SK-N-DZ (cell line): ENCODE data around the gene PPP2R5E.

Experiments
- DNase-seq: peaks from one replicate; pipeline ENCODE4 v3.0.0-alpha.2; 2015; ENCODE audit warnings: low spot score

The PPP2R5E gene

GRCh38 chr14:63472986-63473788 is 70.0 kb downstream of the PPP2R5E start:
- no peak for DNase-seq

DNA sequence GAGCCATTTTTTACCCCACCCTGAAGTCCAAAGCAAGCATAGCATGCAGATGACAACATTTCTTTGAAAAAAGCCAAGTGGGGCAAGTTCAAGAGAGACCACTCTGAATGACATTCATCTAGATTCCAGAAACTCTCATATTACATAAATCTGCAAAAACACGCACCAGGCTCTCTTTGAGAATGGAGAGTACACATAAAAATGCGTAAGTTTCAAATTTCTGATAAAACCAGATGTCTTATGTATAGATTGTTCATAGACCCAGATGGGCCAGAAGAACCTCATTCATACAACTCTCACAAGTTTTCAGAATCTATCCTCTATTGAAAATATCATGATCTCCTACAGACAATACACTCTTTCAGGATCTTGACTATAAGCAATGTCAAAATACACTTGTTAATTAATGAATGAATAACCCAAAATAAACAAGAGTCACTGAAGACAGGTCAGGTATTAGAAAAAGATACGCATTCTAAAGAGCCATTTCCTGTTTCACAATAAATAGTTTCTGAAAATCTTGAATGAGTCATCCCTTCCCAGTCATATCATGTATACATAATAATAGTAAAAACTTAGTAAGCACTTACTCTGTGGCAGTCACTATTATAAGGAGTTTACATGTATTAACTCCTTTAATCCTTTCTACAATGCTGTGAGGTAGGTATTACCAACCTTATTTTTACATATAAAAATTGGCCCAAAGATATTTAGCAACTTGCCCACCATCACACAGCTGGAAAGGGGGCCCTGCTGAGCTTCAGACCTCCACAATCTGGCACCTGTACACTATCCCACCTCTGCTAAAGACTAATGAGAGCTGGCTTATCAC is 72.0 kb downstream of the PPP2R5E start:
- no peak for DNase-seq

GRCh38 chr14:63468294-63468693 is 74.9 kb downstream of the PPP2R5E start:
- no peak for DNase-seq

DNA sequence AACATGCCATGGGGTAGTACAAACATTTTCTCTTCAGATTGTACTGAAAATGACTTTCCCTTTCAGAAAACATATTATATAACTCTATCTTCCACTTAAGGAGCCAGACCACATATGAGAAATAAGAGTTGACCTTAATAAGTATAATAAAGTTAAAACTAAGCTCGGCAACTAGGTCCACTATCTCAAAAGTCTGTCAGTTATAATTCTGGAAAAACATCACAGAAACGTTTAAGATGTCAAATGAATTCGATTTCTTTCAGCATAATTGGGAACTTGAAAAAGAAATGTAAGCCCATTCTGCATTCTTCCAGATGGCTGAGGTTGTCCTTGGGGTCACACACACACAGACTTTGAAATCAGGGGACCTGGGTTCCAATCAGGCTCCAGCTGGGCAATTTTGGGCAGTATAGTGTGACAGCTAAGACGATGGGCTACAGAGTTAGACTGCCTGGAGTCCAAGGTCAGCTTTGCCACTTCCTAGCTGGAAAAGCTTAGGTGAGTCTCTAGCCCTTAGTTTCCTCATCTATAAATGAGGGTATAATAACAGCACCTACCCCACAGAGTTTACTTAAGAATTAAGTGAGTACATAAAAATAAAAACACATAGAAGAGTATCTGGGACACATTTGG is 75.6 kb downstream of the PPP2R5E start:
- peak; percentile 89 for DNase-seq

DNA sequence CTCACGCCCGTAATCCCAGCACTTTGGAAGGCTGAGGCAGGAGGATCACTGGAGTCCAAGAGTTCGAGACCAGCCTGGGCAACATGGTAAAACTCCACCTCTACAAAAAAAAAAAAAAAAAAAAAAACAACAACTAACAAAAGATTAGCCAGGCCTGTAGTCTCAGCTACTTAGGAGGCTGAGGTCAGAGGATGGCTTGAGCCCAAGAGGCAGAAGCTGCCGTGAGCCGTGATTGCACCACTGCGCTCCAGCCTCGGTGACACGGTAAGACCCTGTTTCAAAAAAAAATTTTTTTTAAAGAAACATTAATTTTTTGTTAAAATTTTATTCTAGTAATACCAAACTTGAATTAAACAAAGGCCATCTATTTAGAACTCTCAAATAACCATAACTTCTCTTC is 77.8 kb downstream of the PPP2R5E start:
- DNase-seq = no peak

GRCh38 chr14:63460680-63461369 is 82.4 kb downstream of the PPP2R5E start:
- DNase-seq = no peak

DNA sequence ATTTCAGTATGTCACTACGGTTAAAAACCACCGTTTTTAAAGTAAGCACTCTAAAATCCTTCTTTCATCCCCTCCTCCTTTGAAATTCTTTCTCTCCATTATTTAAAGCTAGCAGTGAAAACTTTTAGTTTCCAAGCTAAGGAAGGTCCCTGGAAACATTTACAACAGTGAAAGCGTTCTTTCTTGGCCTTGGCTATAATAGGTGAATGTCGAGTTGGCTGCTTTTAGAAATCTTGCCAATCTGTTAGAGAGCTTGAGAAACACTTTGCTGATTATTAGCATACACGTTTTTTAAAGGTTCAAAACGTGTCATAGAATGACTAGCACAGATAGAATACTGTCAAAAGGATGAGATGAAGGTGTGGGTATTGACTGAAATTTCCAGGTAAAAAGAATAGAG is 83.4 kb downstream of the PPP2R5E start:
- no peak for DNase-seq

GRCh38 chr14:63457498-63457897 is 85.7 kb downstream of the PPP2R5E start:
- DNase-seq = no peak

GRCh38 chr14:63454863-63455622 is 88.1 kb downstream of the PPP2R5E start:
- no peak for DNase-seq

DNA sequence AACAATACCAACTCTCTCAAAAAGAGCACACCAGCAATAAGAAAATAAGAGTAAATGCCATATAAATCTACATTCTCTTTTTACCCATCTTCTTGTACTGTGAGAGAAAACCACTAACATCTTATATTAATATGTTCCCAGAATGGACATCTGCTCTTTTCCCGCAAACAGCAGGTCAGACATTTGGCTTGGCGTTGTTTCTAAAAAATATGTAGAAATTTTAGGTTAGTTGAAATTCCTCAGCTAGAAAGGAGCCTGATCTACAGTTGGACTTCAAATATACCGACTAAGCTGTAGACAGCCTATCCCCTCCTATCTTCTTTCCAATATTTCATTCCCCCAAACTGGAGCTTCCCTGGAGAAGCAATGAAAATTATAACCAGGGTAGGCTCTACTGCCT is 88.7 kb downstream of the PPP2R5E start:
- no peak for DNase-seq

DNA sequence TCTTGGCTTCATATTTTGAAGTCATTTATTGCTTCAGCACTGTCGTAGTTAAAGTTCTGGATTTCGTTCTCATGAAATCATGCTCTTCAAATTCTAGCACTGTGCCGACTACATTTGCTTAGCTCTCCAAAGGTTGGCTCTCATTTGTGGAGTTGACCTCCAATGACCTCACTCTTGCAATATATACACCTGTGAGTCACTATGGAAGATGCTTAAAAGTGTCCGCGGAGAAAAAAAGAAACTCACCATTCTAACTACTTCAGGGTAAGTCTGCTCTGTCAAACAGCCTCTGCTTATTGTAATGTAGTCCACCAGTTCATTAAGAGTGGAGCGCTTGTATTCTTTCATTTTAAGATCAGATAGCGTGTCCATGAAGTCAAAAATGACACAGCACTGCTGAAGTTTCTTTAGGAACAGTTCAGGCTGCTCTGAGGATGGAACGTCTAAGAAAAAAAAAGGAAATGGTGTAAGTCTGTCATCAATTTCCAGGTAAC is 89.7 kb downstream of the PPP2R5E start:
- no peak for DNase-seq

DNA sequence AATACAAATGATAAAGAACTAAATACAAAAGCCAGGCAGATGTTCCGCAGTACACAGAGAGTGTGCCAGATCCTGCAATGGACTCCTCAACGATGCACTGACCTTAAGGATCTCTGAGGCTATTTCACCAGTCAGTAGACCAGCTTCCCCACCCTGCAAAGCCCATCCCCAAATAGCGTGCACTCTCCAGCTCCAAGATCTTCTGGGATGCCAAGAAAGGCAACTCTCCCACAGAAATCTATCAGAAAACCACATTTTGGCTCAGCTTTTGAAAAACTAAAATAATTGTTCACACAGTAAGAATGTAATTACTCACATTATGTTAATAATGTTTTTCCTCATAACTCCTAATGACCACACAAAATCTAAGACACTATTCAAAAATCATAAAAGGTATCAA is 90.4 kb downstream of the PPP2R5E start:
- DNase-seq = no peak

GRCh38 chr14:63448841-63449240 is 94.3 kb downstream of the PPP2R5E start:
- no peak for DNase-seq

DNA sequence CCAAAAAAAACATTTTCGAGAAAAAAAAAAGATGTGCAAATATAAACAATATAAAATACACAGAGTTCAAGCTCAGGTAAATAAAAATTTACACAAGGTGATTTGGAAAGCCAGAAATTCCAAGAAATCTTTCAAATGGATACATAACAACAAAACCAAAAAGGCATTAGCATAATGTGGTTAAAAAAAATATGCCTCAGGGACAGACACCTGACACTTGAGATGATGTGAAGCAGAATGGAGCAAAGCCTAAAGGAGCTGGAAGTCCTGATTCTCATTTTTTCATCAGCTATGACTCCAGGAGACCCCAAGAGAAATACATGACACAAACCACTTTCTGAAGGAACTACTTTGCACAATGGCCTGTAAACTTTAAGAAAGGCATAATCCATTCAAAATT is 98.6 kb downstream of the PPP2R5E start:
- DNase-seq = no peak

GRCh38 chr14:63443988-63444387 is 99.2 kb downstream of the PPP2R5E start:
- no peak for DNase-seq

- no peak for DNase-seq
These were observed 99.8 kb downstream of the PPP2R5E start for GRCh38 chr14:63443361-63443760.

GRCh38 chr14:63438065-63438757 is 105.0 kb downstream of the PPP2R5E start:
- DNase-seq = no peak

DNA sequence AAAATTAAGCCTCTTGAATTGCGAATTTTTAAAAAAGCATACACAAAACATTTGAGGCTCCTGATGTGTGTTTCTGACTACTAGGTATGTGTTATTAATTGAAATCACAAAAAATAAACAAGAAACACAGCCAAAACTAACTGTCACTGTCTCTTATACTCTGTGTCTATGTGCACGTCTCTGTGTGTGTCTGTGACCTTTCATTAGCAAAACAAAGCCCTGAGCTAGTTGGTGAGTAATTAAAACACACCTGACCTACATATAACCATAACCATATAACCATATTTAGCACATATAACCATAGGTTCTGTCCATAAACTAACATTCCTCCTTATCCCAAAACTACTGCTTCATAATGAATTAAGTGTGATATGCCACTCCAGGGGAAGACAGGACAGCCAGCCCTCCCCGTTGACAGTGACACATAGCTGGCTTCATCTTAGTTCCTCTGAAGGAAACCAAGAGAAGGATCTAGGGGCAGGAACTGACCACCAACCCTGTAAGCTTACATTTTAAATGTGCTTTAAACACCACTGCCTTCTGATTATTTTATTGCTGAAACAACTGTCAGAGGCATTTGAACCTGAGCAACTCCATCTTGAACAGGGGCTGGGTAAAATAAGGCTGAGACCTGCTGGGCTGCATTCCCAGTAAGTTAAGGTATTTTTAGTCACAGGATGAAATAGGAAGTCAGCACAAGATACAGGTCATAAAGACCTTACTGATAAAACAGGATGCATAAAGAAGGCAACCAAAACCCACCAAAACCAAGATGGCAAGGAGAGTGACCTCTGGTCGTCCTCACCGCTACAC is 106.7 kb downstream of the PPP2R5E start:
- DNase-seq = no peak

GRCh38 chr14:63435838-63436237 is 107.3 kb downstream of the PPP2R5E start:
- DNase-seq = no peak
